AG04450 (cell line): ENCODE data around the gene CNTNAP2. TPM values are rescaled to one million over a fixed set of nuclear protein-coding genes. Genes with fewer than 3 reads are reported as not detected.

ENCODE experiments used
- CTCF ChIA-PET: fragments of 300-600, 350-600 bp; formaldehyde crosslinking; extraction: SDS; loops from one replicate; lab custom pipeline; 2022; ENCODE audit warnings: antibody characterized with exemption, inconsistent platforms; lab: Charles Lee
- POLR2A ChIA-PET: fragments of 350-600 bp; formaldehyde crosslinking; extraction: SDS; loops from one replicate; lab custom pipeline; 2021; ENCODE audit warnings: antibody characterized with exemption, inconsistent platforms; lab: Yijun Ruan, JAX
- DNase-seq: peaks from one replicate; pipeline ENCODE4 v3.0.0-alpha.2; 2011; ENCODE audit warnings: low read depth, low spot score
- H3K27ac ChIP-seq: one replicate; pipeline ENCODE4 v1.5.1; 2012; ENCODE audit warnings: low read depth, low read length, control low read depth
- H3K27me3 ChIP-seq: one replicate; pipeline ENCODE4 v1.6.0; 2012; ENCODE audit warnings: low read length; ENCODE audit not compliant: control insufficient read depth, insufficient read depth
- H3K4me3 ChIP-seq: 2 replicates; pipeline ENCODE4 v1.5.1; 2011; ENCODE audit warnings: mild to moderate bottlenecking, low read depth, low read length, control low read depth
- H3K9me3 ChIP-seq: 2 replicates; pipeline ENCODE4 v1.5.1; 2012; ENCODE audit warnings: low read length; ENCODE audit not compliant: control insufficient read depth, insufficient read depth
- CTCF ChIP-seq: IDR thresholded peaks from 2 replicates; pipeline ENCODE4 v1.5.1; 2011; ENCODE audit warnings: low read depth, low read length, control low read depth, inconsistent platforms
- polyA plus RNA-seq: library from polyadenylated mRNA; depleted of rRNA; stranded (reverse); fragments of >200 nt; gene quantifications from 2 replicates; pipeline ENCODE4 v1.2.3, GENCODE V29; 2011

CNTNAP2 gene
- polyA plus RNA-seq, 1 experiment: not detected

- Histone ChIP-seq H3K9me3 (peaks cover 13% of the 10 kb centered on the region), H3K27ac (no peak overlapping the region), H3K27me3 (no peaks in the 10 kb centered on the region), H3K4me3 (no peak overlapping the region)
- ChIA-PET POLR2A (no interaction called here), CTCF (no interaction called here)
- no peak for TF ChIP-seq CTCF
- no peak for DNase-seq
Observed at GRCh38 chr7:148083448-148083847, 1966.8 kb downstream of the CNTNAP2 start.

GRCh38 chr7:148084138-148084537, 1967.5 kb downstream of the CNTNAP2 start:
- ChIA-PET POLR2A (no interaction called here), CTCF (no interaction called here)
- H3K27ac ChIP-seq: no peak overlapping the region
- no peak for DNase-seq
- H3K4me3 ChIP-seq: no peak overlapping the region
- H3K27me3 ChIP-seq: no peaks in the 10 kb centered on the region
- peak; percentile 34 for TF ChIP-seq CTCF
- H3K9me3 ChIP-seq: peaks cover 13% of the 10 kb centered on the region

- TF ChIP-seq CTCF: no peak
- H3K9me3 ChIP-seq: peaks cover 6% of the 10 kb centered on the region; the same call in 1 of the 2 replicates
- ChIA-PET CTCF (no interaction called here), POLR2A (no interaction called here)
- no peaks in the 10 kb centered on the region for H3K27me3 ChIP-seq
- no peak overlapping the region for H3K27ac ChIP-seq
- H3K4me3 ChIP-seq: no peak overlapping the region
- no peak for DNase-seq
Observed at GRCh38 chr7:148091882-148092281, 1975.3 kb downstream of the CNTNAP2 start.

- H3K27me3 ChIP-seq: no peaks in the 10 kb centered on the region
- POLR2A ChIA-PET: no interaction called here
- DNase-seq: no peak
- CTCF ChIA-PET: no interaction called here
- H3K27ac ChIP-seq: no peak overlapping the region
- H3K9me3 ChIP-seq: peaks cover 10% of the 10 kb centered on the region
- no peak for TF ChIP-seq CTCF
- H3K4me3 ChIP-seq: no peak overlapping the region
Observed at GRCh38 chr7:148093375-148094166, 1977.0 kb downstream of the CNTNAP2 start.

- Histone ChIP-seq H3K27ac (no peak overlapping the region), H3K27me3 (no peaks in the 10 kb centered on the region), H3K9me3 (peaks cover 16% of the 10 kb centered on the region), H3K4me3 (no peak overlapping the region)
- CTCF ChIA-PET: no interaction called here
- no peak for DNase-seq
- TF ChIP-seq CTCF: no peak
- POLR2A ChIA-PET: no interaction called here
Observed at GRCh38 chr7:148095066-148095465, 1978.5 kb downstream of the CNTNAP2 start.
